Tongue (tissue), 2 donors: ENCODE results near the gene CNDP2. TPM values are rescaled to one million over a fixed set of nuclear protein-coding genes. Genes with fewer than 3 reads are reported as not detected.
"Not testable (repeated sequence)": the region's sequence is repeated elsewhere in the genome, so short reads cannot be mapped to it uniquely, and the experiment has no call there.

Experiments
- DNase-seq: peaks from one replicate; pipeline ENCODE4 v3.0.0-alpha.2; 2015
- total RNA-seq: library from RNA; depleted of rRNA; stranded (reverse); fragments of >200 nt; gene quantifications from one replicate; pipeline ENCODE4 v1.2.3, GENCODE V29; 2014

Gene CNDP2
- total RNA-seq, 1 donor from 2014 or later, result 50.6 TPM

- DNase-seq, result no peak
Observed at GRCh38 chr18:74519320-74520095, 23.3 kb downstream of the CNDP2 start.

GRCh38 chr18:74520096-74520833 is 24.1 kb downstream of the CNDP2 start:
- no peak for DNase-seq

DNA sequence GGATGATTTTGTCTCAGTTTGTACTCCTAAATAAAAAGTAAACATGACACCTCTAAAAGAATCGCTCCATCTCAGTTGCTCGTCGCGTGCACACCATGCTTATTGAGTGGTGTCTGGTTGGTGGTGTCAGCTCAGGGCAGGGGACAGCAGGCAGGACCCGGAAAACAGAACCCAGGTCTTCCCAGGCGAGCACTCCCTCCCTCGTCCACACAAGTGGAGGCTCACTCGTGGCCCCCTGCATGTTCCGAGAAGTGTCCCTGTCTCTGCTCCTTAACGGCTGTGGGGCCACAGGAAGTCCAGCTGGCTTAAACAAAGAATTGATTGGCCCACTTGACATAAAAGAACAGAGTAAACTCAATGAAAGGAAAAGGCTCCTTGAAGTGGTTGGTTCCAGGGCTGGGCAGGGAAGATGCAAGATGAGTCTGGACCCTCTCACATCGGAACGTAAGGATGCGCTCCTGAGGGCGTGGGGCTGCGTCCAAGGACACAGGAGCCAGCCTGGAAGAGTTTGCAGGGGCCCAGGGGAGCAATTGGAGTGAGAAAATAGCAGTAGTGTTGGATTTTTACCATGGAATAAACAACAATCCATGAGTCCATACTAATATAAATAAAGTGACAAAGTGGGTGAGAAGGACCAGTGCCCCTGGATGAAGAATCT is 25.0 kb downstream of the CNDP2 start:
- no peak for DNase-seq

GRCh38 chr18:74522635-74523548 is 26.7 kb downstream of the CNDP2 start:
- DNase-seq, result no peak

GRCh38 chr18:74524097-74524496 is 27.9 kb downstream of the CNDP2 start:
- no peak for DNase-seq

GRCh38 chr18:74524915-74525314 is 28.8 kb downstream of the CNDP2 start:
- not testable (repeated sequence) for DNase-seq

GRCh38 chr18:74525741-74526140 is 29.6 kb downstream of the CNDP2 start:
- no peak for DNase-seq

- no peak for DNase-seq
Observed at GRCh38 chr18:74526488-74526887, 30.3 kb downstream of the CNDP2 start.

DNA sequence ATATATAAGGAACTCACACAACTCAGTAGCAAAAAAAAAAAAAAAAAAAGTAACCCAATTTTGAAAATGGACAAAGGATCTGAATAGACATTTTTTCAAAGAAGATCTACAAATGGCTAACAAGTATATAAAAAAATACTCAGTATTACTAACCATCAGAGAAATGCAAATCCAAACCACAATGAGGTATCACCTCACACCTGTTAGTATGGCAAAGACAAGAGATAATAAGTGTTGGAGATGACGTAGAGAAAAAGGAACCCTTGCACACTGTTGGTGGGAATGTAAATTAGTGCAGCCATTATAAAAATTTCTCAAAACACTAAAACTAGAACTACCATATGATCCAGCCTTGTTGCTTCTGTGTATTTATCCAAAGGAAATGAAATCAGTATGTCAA is 32.3 kb downstream of the CNDP2 start:
- DNase-seq, result no peak

DNA sequence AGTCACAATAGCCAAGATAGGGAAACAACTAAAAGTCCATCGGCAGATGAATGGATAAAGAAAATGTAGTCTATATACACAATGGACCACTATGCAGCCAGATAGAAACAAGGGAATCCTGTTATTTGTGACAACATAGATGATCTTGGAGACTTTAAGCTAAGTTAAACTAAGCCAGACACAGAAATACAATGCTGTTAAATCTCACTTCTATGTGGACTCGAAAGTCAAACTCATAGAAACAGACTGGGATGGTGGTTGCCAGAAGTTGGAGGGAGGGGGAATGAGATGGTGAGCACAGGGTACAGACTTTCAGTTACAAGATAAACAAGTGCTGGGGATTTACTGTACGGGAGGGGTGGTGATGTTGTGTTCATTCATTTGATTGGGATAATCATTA is 32.8 kb downstream of the CNDP2 start:
- DNase-seq, result no peak

- DNase-seq, result no peak
Observed at GRCh38 chr18:74529378-74529777, 33.2 kb downstream of the CNDP2 start.

- no peak for DNase-seq
Observed at GRCh38 chr18:74529811-74530583, 33.8 kb downstream of the CNDP2 start.

- DNase-seq, result no peak
Observed at GRCh38 chr18:74530584-74530862, 34.4 kb downstream of the CNDP2 start.

GRCh38 chr18:74531043-74531442 is 34.9 kb downstream of the CNDP2 start:
- DNase-seq, result no peak

DNA sequence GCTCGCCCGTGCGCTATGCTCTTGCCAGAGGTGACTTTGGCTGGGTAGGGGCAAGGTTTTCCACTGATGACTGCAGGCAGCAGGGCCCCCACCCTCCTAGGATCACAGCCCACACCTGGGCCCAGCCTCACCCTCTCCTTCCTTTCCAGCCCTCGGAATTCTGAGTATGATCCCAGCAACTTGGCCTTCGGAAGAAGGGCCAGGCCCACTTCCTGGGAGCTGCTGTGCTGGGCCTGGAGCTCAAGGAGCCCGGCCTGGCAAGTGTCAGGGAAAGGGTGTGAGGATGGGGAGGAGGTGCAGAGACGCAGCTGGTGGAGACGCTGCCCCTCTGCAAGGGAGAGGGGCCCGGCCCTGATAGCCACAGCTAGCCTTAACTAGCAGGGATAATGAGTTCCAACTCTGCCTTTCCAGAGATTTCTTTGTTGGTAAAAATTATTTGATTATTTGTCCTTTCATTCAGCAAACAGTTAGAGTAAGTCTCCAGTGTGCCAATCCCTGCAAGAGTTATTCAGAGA is 36.4 kb downstream of the CNDP2 start:
- no peak for DNase-seq

DNA sequence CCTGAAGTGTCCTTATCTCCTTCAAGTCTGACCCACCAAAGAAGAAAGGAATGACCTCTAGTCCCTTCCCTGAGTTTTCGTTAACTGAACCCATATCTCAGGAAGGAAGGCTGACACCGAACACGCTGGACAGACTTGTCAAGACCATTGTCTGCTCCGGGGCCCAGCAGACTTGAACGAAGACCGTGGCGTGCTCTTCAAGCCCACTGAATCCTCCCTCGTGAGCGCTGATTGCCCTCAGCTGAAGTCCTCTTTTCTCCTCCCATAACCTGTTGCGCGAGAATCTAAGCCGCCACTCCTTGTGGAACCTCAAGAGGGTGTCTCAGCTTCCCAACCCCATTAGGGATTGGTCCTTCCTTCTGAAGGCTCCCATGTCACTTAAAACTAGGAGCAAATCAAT is 37.5 kb downstream of the CNDP2 start:
- DNase-seq, result no peak

DNA sequence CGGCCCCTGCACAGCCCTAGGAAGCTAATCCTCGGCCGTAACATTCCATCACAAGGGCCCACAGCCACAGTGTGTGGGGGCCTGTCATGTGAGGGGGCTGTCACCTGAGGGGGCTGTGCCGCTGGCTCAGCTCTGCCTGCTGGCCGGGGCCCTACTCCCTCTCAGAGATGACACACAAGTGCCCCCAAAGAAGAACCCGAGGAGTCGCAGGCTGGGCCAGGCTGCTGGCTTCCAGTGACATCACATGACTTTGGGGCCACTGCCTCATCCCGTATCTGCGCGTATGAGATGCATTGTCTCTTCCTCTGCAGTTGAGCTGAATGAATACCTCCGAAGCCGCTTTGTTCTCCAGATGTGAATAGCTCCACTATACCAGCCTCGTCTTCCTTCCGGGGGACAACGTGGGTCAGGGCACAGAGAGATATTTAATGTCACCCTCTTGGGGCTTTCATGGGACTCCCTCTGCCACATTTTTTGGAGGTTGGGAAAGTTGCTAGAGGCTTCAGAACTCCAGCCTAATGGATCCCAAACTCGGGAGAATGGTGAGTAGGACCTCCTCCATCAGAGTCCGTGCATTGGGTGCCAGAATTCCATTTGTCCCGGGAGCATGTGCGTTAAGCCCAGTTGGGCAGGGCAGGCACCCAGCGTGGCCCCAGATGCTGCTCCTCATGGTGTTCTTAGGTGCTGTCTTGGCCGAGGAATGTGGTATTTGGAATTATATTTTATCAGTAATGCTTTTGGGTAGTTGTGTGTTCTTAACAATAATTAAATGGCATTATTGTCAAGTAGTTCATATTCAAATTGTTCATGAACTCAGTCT is 38.2 kb downstream of the CNDP2 start, which contains the start of gene CNDP1:
TSS of gene CNDP1 (plus strand) at position 351 of the 820 bp plus-strand sequence. CDS start at position 519, 168 bp downstream.
- DNase-seq, result no peak

DNA sequence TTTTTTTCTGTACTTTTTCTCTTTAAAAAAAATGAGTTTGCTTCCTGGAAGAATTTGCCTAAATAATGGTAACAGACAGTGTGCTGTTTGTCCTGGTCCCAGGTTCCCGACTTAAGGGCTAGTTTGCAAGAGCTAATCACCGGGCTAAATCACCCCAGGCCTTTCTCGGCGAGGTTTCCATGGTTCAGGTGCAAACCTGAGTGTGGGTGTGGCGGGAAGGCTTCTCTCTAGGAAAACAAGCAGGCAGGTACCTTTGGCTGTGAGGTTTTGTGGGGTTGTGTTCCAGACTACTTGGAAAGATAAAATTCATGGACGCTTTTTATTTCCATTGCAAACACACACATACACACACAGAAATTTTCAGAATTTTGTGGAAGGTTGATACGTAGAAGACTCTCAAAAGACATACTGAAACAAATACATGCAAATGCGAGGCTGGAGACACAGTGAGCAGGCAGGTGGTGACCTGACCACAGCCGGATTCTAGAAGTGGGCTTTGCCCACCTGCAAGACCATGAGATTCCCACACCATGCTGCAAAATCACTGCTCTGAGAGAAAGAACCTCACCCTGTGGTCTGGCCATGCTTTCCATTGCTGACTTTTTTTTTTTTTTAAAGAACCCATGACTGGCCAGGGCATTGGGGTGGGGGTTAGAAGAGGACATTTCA is 39.0 kb downstream of the CNDP2 start:
- DNase-seq, result no peak

- DNase-seq, result no peak
Observed at GRCh38 chr18:74539289-74539688, 43.1 kb downstream of the CNDP2 start.
